GM04504 (cell line): ENCODE measurements around the gene INSYN1.
A peak's percentile ranks its signal among the peaks of the same experiment; 100 is the strongest.
"Not testable (repeated sequence)": the region's sequence is repeated elsewhere in the genome, so short reads cannot be mapped to it uniquely, and the experiment has no call there.

Experiments used
- DNase-seq: peaks from one replicate; pipeline ENCODE4 v3.0.0-alpha.2; 2012; ENCODE audit warnings: low read depth

The INSYN1 gene

DNA sequence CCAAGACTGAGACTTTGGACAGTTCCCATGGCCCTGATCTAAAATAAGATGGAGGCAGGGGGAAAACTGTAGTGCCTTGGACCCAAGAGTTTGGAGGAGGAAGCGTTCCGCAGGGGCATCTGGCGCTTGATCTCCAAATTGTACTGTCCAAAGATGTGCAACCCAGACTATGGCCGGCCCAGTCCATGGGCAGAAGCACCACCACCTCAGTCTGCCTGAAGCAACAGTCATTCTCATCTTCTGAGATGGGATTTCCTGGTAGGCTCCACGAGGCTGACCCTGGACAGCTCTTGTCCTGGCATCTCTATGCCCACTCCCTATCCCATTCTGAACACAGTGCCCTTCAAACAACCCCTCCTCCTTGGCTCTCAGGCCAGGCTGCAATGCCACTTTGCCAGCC, 3.6 kb downstream of the INSYN1 start:
- DNase-seq: no peak

DNA sequence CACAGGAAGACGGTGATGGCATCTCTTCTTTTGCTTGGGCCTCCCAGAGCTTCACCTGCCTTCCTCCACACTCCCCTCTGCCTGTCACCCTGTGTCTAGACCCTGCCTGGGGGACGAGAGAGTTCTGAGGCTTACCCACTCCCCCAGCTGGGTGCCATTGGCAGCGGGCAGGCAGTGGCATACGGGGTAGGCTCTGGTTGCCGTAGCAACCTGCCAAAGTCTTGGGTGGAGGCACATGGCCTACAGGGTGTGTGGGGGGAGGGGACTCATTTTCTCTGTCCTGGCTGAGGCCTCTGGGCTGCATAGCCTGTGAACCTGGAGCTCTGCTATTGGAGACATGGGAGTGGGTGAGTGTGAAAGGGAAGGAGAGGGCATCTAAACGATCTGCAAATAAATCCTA, 4.4 kb downstream of the INSYN1 start:
- DNase-seq: no peak

DNA sequence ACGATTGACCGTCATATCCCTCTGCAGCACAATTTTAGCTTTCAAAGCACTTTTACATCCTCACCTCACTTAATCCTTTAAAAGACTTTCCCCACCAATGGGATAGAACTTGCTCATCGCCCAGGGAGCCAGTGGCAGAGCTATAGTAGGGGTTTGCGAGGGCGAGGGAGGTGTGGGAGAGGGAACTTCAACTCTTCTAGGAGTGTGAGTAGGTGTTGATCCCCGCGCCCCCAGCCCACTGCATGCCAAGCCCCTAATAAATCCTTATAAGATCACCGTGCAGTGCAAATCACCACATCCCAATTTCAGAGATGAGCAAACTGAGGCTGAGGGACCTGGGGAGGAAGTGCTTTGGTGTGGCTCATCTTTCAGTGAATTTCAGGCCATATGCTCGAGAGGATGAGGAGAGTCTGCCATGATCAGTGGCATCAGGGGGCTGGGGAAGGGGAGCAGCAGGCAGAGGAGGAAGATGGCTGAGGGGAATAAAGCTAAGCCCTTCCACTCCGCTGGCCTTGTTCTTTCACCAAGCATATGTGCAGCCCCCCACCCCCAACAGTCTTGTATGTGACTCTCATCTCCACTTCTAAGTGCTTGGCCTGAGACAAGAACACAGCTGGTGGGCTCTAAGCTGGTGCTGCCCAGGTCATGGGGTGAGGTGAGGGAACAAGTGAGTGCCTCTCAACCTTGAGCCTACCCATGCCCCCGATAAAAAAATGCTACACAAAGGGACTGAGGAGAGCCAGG, 5.1 kb downstream of the INSYN1 start:
- no peak for DNase-seq

DNA sequence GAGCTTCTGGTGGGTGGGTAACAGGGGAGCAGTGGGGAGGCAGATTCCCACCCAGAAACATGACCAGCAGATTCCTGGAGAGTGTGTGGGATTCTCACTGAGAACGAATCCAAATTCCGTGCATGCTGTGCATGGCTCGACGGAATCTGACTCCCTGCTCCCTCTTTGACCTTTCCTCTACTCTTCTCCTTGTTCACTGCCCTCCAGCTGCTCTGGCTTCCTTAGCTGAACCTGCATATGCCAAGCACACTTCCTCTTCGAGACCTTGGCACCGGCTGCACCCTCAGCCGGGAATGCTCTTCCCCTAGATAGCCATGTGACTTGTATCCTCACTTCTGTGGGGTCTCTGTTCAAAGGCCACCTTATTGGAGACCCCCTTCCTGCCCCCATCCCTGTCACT, 6.3 kb downstream of the INSYN1 start:
- DNase-seq: peak; percentile 36

DNA sequence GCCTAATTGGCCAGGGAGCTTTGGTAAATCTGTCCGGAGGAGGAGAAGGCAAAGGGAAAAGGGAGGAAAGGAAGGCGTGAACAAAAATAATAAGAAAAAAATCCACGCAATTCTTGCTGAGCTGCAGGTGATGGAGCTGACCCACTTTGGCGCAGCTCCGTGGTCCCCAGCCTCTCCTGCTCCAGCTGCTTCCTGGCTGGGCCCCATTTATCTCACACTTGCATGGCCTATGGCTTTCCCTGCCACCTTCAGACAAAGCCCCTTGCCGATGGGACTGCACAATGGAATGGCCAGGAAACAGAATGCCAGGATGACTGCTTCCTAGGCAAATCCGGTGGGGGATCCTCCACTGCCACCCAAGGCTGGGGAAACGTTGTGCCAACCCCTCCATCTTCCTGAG, 6.9 kb downstream of the INSYN1 start:
- DNase-seq: no peak

DNA sequence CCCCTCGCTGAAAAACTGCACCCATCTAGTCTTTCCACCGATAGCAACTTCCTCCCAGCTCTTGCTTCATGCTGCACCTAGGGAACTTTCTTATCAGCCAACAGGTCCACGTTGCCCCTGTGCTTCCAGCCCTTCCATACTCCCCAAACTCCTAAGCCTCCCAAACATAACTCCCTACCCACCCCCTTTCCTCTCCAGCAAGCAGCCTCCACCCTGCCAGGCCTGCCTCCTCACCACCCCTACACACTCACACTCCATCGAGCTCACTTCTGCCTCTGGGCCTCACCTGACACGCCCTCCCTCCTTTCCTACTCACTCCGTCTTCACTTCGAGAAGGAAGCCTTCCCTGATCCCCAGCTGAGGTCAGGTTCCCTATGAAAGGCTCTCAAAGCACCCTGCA, 8.1 kb downstream of the INSYN1 start:
- no peak for DNase-seq

DNA sequence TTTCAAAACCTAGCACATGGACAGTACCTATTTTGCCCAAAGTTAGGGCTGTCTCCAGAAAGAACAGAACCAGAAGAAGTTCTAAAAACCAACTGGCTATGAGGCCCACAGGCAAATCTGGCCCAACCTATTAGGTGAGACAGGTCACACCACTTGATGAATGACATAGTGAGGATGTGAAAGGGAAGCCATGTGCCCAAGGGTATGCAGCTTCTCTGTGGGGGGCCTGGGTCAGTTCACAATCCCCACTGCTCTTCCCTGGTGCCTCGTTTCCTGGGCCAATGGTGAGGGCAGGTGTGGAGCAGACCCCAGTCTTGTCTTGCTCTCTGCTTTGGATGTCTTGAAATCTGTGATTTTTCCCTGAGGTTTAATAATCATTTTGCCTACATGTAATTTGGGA, 8.9 kb downstream of the INSYN1 start:
- DNase-seq: no peak

DNA sequence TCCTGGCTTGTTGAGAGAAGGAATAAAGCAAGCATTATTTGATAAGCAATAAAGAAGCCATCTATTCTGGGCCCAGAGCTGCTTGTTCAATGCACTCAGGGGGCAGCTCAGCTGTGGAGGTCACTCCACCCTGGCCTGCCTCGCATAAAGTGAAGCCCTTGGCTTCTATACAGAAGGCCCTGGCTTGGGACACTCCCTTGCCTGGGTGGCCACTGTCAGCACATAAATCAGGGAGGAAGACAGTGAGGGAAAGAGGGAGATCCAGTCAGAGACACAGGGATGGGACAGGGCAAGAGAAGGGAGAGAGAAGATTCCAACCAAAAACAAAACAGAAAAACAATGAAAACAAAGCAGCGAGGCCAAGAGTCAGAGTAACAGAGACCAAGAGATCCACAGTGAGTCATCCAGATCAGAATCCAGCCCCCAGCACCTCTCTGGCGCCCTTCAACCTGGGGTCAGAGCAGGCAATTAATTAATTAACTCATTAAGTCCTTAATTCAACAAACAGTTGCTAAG, 11.8 kb downstream of the INSYN1 start:
- DNase-seq: no peak

DNA sequence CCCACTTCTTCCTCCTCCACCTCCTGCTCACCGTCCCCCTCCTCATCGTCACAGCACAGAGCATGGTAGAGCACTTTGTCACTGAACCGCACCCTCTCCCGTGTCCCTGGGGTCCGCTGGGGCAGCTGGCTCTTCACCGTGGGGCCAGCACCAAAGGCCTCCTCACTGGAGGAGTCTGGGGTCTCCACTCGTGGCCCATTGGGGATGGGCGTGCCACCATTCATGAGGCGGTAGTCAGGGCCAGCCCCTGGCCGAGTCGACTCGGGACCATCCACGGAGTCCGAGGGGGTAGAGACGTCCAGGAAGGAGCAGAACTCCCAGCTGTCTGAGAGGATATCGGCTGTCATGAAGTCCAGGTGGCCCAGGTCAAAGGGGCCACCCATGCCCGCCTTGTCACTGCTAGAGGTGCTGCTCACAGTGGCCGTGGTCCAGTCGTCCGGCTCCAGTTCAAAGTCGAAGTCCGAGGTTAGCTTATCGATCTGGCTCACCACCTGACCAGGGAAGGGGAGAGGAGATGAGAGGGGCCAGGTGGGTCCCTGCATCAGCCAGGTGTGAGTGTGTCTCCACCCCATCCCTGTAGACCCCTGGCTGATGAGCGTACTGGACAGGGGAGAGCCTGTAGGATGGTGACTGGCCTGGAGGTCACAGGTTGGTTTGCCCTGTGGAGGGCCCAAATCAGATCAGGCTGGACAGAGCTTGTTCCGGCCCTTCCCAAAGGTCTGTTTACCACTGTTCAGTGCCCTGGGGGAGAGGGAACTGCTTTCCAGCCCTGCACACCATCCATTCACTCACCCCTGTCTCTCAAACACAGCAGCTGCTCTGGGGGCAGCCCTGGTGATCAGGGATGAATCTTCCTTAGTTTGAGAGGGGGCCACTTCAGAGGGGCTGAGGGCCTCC, 12.8 kb downstream of the INSYN1 start:
- DNase-seq: no peak

DNA sequence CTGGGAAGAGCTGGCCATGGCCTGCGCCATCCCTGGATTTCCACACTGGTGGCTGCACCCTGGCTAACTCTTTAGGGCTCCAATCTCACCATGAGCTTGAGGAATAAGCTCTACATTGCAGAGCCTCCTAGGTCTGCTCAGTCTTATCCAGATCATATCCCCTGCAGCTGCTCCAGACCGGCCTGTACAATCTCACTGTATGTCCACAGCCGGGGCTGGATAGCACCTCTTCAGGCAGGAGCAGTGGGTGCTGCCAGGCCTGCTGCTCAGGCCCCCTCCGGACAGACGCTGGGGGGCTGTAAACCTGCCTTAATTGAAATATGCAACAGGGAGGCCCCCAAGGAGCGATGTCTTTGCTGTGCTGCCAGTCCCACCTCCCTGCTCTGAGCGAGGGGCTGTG, 15.6 kb downstream of the INSYN1 start:
- no peak for DNase-seq

DNA sequence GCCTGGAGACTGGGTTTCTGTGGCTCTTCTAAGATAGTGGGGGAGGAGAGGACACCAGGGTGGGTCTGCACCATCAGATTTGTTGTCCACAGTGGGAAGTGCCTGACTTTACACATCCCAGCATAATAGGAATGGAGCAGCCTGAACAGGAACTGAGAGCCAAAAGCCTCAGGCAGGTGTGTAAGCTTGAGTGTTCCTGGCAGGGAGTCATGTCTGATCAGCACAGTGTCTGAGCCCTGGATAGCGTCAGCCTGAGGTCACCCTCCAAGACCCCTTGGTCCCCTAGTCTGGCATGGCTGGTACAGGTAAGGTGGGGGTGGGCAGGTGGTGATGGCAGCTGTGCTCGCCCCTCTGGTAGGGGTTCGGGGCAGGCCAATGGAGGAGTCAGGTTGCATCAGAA, 20.2 kb downstream of the INSYN1 start:
- DNase-seq: no peak

DNA sequence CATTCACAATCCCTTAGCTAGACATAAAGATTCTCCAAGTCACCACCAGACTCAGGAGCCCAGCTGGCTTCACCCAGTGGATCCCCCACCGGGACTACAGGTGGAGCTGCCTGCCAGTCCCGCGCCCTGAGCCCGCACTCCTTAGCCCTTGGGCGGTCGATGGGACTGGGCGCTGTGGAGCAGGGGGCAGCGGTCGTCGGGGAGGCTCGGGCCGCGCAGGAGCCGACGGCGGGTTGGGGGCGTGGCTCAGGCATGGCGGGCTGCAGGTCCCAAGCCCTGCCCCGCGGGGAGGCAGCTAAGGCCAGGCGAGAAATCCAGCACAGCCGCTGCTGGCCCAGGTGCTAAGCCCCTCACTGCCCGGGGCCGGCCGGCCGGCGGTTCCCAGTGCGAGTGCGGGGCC, 21.1 kb downstream of the INSYN1 start:
- DNase-seq: not testable (repeated sequence)

DNA sequence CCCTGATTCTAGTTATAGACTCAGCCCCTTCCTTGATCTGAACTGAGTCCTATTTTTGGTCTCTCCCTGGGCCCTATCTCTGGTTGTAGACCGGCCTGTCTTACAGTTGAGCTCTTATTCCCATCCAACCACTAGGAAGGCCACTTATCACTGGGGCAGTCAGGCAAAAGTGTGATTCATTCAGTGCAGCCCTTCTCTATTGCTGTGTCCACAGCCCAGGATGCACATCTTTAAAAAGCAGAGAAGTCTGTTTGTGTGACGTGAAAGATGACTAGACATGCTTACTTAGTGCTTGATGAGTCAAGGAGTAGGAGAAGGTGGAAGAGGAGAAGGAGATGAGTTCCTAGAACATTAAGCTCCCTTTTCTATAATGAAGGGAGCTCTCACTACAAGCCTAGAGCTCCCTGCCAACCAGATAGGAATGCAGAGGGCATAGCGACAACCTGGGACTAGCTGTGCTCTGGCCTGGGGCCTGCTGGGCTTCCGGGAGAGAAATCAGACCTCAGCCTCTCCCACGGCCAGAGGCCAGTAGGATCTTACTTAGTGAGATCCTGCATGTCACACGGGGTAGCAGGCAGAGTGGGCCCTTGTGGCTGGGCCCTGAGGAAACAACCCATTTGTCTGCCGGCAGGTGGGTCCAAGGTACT, 25.7 kb downstream of the INSYN1 start:
- DNase-seq: peak; percentile 58

DNA sequence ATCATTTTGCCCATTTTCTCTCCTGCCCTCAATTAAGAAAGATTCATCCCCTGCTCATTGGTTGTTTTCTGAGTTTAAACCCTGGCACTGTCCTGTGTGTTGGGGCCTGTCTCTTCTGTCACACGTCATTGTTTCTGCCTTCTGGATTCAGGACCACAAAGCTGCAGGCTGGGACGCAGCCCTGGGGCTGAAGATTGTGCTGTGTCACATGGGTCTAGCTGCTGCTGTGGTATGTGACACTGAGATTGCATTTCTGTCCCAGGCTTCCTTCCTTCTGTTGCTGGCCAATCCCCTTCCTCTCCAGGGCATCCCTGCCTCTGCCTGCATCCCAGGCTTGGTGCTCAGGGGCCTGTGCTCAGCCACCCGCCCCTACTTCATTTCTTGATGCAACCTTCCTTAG, 28.9 kb downstream of the INSYN1 start:
- DNase-seq: no peak

DNA sequence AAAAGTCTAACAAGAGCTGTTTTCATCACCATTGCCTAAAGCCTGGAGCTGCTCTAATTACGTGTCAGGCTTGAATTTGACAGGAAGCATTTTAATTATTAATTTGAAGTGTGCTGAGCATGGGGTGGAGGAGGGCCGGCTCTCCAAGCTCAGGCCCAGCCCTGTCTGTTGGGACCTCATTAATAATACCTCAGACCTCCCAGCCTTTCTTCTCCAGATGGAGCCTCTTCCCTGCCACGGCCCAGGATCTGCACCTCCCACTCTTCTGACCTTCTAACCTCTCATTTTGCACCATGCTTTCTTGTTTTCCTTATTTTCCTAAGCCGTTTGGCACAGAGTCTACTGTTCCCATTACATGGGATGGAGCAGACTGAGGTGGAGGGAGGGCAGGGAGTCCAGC, 30.0 kb downstream of the INSYN1 start:
- DNase-seq: no peak

DNA sequence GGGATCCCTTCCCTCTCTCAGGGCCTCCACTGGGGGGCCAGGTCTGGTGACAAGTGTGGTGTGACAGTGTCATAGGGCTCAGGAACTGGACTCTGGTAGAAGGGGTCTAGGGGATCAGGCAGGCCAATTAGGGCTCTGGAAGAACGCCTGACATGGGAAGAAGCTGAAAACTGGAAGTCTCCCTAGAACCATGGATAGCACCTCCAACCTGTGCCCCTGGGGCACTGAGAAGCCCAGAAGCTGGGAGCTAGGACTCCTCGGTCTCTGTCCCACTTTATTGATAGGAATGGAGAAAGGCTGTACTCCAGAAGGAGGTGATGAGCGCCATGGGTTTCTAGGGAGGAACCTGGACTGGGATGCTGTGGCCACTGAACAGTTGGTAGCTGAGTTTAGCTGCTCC, 30.7 kb downstream of the INSYN1 start:
- DNase-seq: no peak

DNA sequence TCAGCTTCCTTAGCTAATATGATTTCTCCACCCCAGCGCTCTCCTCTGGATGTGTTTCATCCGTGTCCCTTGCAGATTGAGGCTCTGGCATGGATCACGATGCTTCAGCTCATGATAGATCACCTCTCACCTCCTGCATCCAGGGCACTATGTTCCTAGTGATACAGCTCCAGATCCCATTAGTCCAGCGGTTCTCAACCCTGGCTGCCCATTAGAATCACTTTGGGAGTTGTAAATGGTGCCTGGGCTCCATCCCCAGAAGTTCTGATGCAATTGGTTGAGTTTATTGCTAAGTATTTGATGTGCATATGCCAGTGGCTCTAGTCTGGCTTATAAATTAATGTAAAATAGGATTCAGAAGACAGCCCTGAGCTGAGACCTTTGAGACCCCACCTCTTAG, 34.5 kb downstream of the INSYN1 start:
- no peak for DNase-seq

DNA sequence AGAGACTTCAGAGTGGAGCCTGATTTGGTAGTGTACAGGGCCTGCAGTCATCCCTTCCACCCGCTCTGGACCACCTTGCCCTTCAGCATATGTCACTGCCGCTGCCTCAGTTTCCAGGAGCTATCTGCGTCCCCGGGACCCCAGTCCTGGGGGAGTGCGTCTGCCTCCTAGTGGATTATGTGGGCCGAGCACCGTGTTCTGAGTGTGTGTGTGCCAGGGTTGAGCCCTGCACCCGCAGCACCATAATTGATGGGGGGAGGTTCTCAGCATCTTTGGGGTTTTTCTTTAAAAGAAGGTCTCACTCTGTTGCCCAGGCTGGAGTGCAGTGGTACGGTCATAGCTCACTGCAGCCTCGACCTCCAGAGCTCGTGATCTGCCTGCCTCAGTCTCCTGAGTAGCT, 35.3 kb downstream of the INSYN1 start:
- no peak for DNase-seq

DNA sequence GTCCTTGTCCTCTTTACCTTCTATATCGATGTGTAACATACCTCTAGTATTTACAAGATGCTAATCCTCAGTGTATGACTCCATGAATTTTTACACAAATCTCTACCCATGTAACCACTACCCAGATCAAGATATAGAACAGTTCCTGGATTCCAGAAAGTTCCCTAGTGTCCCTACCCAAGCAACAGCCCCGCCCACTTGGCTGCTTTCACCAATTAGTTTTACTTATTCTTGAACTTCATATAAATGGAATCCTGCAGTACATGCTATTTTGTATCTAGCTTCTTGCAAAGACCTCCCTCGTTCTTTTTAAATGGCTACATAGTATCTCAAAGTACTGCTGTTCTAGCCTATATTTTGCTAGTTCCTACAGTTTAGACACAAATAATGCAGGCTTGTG, 35.9 kb downstream of the INSYN1 start:
- DNase-seq: no peak

DNA sequence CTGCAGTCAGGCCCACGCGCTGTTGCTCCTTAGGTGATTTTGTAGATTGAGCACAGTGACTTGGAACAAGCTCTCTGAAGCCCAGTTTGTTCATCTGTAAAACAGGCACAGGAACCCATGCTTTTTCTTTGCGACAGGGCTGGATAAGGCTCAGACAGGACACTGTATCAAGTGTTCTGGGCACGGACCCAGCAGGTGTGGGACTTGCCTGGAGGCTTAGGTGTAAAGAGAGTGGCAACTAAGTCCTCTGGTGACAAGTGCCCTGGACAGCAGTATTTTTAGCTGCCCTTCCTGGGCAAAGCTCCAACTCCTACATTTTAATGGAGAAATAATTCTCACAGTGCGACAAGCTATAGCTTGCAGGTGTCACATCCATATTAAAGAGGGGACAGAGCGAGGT, 36.7 kb downstream of the INSYN1 start:
- DNase-seq: no peak

DNA sequence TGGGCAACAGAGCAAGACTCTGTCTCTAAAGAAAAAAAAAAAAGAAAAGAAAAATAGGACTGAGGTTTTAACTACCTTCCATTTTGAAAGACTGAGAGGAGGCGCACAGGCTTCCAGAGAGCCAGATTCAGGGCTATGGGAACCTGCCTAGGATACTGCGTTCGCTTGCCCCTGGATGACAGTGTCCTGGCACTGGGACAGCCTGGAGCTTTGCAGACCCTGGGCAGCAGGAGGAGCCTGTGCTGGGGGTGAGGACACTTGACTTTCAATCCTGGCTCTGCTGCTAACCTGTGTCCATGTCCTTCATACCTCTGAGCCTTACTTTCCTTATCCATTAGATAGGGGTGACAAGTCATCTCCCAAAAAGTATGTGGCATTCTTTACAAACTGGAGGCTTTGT, 37.7 kb downstream of the INSYN1 start:
- no peak for DNase-seq

DNA sequence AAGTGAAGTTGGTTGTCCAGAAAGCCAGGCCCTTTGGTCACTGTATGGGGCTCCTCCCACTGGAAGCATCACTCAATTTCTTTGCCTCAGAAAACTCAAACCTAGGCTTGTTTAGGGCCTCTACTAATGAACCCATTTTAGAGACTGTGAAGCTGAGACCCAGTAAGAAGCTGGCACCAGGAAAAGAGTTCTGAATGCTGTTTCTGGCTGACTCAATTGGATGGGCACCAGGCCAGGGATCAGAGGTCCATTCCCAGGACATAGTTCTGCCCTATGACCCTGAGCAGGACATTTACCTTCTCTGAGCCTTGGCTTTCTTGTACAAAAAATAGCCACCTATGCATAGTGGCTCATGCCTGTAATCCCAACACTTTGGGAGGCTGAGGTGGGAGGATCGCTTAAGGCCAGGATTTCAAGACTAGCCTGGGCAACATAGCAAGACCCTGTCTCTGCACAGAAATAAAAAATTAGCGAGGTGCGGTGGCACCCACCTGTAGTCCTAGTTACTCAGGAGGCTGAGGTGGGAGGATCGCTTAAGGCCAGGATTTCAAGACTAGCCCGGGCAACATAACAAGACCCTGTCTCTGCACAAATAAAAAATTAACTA, 38.4 kb downstream of the INSYN1 start:
- no peak for DNase-seq
